Measurements from ENCODE around the gene SOCS2. TPM values are rescaled to one million over a fixed set of nuclear protein-coding genes. Genes with fewer than 3 reads are reported as not detected.
"Not testable (repeated sequence)": the region's sequence is repeated elsewhere in the genome, so short reads cannot be mapped to it uniquely, and the experiment has no call there.

The SOCS2 gene
- total and polyA plus RNA-seq, 5 donors from 2014 or later = 10.4 to 26.7 (median 23.3) TPM

GRCh38 chr12:93550748-93551611 is 21.5 kb upstream of the SOCS2 start:
- no peaks in the 10 kb centered on the region for H3K9me3 ChIP-seq (ENCODE audit: control insufficient read depth in 2 of 2, low read length in 2 of 2)
- H3K9me3 Mint-ChIP-seq = no peaks in the 10 kb centered on the region
- peaks cover 4% of the 10 kb centered on the region for H3K36me3 Mint-ChIP-seq
- DNase-seq (no peak), ATAC-seq (ENCODE audit: low read depth in 2 of 2) (peak in 1 of 2 donors; percentile 8)
- H3K27me3 Mint-ChIP-seq = no peaks in the 10 kb centered on the region
- H3K27ac Mint-ChIP-seq = no peak overlapping the region
- H3K27me3 ChIP-seq (ENCODE audit: control insufficient read depth, insufficient read depth, low read length) = no peaks in the 10 kb centered on the region
- H3K4me3 ChIP-seq (ENCODE audit: low read depth, low read length) = no peak overlapping the region
- H3K4me3 Mint-ChIP-seq = no peak overlapping the region
- peaks cover 0 to 11% (median 2%) of the 10 kb centered on the region in 4 donors for H3K4me1 Mint-ChIP-seq
- H3K27ac ChIP-seq (ENCODE audit: insufficient read depth, low read length, poor library complexity, severe bottlenecking) = no peak overlapping the region
- no peaks in the 10 kb centered on the region for H3K36me3 ChIP-seq (ENCODE audit: control insufficient read depth, insufficient read depth, low read length)
- H3K4me1 ChIP-seq (ENCODE audit: control insufficient read depth, insufficient read depth, low read length, poor library complexity, severe bottlenecking) = no peaks in the 10 kb centered on the region

GRCh38 chr12:93552427-93552826 is 20.0 kb upstream of the SOCS2 start:
- Histone ChIP-seq H3K27me3 (ENCODE audit: control insufficient read depth, insufficient read depth, low read length) (no peaks in the 10 kb centered on the region), H3K27ac (ENCODE audit: insufficient read depth, low read length, poor library complexity, severe bottlenecking) (no peak overlapping the region), H3K9me3 (ENCODE audit: control insufficient read depth in 2 of 2, low read length in 2 of 2) (no peaks in the 10 kb centered on the region), H3K4me1 (ENCODE audit: control insufficient read depth, insufficient read depth, low read length, poor library complexity, severe bottlenecking) (no peaks in the 10 kb centered on the region), H3K4me3 (ENCODE audit: low read depth, low read length) (no peak overlapping the region), H3K36me3 (ENCODE audit: control insufficient read depth, insufficient read depth, low read length) (no peaks in the 10 kb centered on the region)
- peaks cover 7% of the 10 kb centered on the region for H3K36me3 Mint-ChIP-seq
- no peak overlapping the region for H3K4me3 Mint-ChIP-seq
- ATAC-seq (ENCODE audit: low read depth in 2 of 2) (no peak), DNase-seq (no peak)
- H3K9me3 Mint-ChIP-seq = no peaks in the 10 kb centered on the region
- H3K4me1 Mint-ChIP-seq = peaks cover 0 to 11% (median 2%) of the 10 kb centered on the region in 4 donors
- no peak overlapping the region for H3K27ac Mint-ChIP-seq
- H3K27me3 Mint-ChIP-seq = no peaks in the 10 kb centered on the region

GRCh38 chr12:93557879-93558278 is 14.6 kb upstream of the SOCS2 start:
- H3K4me3 ChIP-seq (ENCODE audit: low read depth, low read length); H3K27ac ChIP-seq (ENCODE audit: insufficient read depth, low read length, poor library complexity, severe bottlenecking); ATAC-seq (ENCODE audit: low read depth in 2 of 2); DNase-seq; H3K4me3 Mint-ChIP-seq; H3K4me1 ChIP-seq (ENCODE audit: control insufficient read depth, insufficient read depth, low read length, poor library complexity, severe bottlenecking); H3K27me3 Mint-ChIP-seq; H3K9me3 ChIP-seq (ENCODE audit: control insufficient read depth in 2 of 2, low read length in 2 of 2); H3K27ac Mint-ChIP-seq; H3K27me3 ChIP-seq (ENCODE audit: control insufficient read depth, insufficient read depth, low read length); H3K36me3 ChIP-seq (ENCODE audit: control insufficient read depth, insufficient read depth, low read length): not testable (repeated sequence)
- peaks cover 27% of the 10 kb centered on the region for H3K36me3 Mint-ChIP-seq
- peaks cover 0 to 15% (median 3%) of the 10 kb centered on the region in 7 donors for H3K9me3 Mint-ChIP-seq
- peaks cover 0 to 13% (median 8%) of the 10 kb centered on the region in 4 donors for H3K4me1 Mint-ChIP-seq

- H3K9me3 Mint-ChIP-seq = peaks cover 0 to 15% (median 3%) of the 10 kb centered on the region in 7 donors
- not testable (repeated sequence) for ATAC-seq (ENCODE audit: low read depth in 2 of 2); H3K4me1 ChIP-seq (ENCODE audit: control insufficient read depth, insufficient read depth, low read length, poor library complexity, severe bottlenecking); H3K36me3 ChIP-seq (ENCODE audit: control insufficient read depth, insufficient read depth, low read length); H3K27ac ChIP-seq (ENCODE audit: insufficient read depth, low read length, poor library complexity, severe bottlenecking); DNase-seq; H3K27me3 ChIP-seq (ENCODE audit: control insufficient read depth, insufficient read depth, low read length); H3K27ac Mint-ChIP-seq; H3K27me3 Mint-ChIP-seq; H3K4me3 ChIP-seq (ENCODE audit: low read depth, low read length); H3K9me3 ChIP-seq (ENCODE audit: control insufficient read depth in 2 of 2, low read length in 2 of 2)
- H3K36me3 Mint-ChIP-seq = peaks cover 27% of the 10 kb centered on the region
- peak overlapping the region in 1 of 4 donors; percentile 5 for H3K4me3 Mint-ChIP-seq
- H3K4me1 Mint-ChIP-seq = peaks cover 0 to 14% (median 11%) of the 10 kb centered on the region in 4 donors
These were observed 13.8 kb upstream of the SOCS2 start for GRCh38 chr12:93558685-93559084.

- ATAC-seq (ENCODE audit: low read depth in 2 of 2) = peak; percentile 78 to 84
These were observed 8.5 kb upstream of the SOCS2 start for GRCh38 chr12:93563807-93564538.

GRCh38 chr12:93565760-93566159 is 6.7 kb upstream of the SOCS2 start:
- Mint-ChIP-seq H3K9me3 (peaks cover 0 to 2% (median 0%) of the 10 kb centered on the region in 7 donors), H3K27me3 (peaks cover 9% of the 10 kb centered on the region), H3K36me3 (peaks cover 18% of the 10 kb centered on the region), H3K27ac (peak overlapping the region in 1 of 3 donors; percentile 90), H3K4me3 (peak overlapping the region in 1 of 4 donors; percentile 57), H3K4me1 (peaks cover 12 to 24% (median 14%) of the 10 kb centered on the region in 4 donors)
- no peak for DNase-seq
- no peaks in the 10 kb centered on the region for H3K9me3 ChIP-seq (ENCODE audit: control insufficient read depth in 2 of 2, low read length in 2 of 2)
- peaks cover 9% of the 10 kb centered on the region for H3K4me1 ChIP-seq (ENCODE audit: control insufficient read depth, insufficient read depth, low read length, poor library complexity, severe bottlenecking)
- ATAC-seq (ENCODE audit: low read depth in 2 of 2) = no peak
- H3K4me3 ChIP-seq (ENCODE audit: low read depth, low read length) = no peak overlapping the region
- no peaks in the 10 kb centered on the region for H3K27me3 ChIP-seq (ENCODE audit: control insufficient read depth, insufficient read depth, low read length)
- no peaks in the 10 kb centered on the region for H3K36me3 ChIP-seq (ENCODE audit: control insufficient read depth, insufficient read depth, low read length)
- no peak overlapping the region for H3K27ac ChIP-seq (ENCODE audit: insufficient read depth, low read length, poor library complexity, severe bottlenecking)

More at GRCh38 chr12:93563807-93564538, 8.5 kb upstream of the SOCS2 start:
- Mint-ChIP-seq H3K27ac (peak overlapping the region in 2 of 3 donors; percentile 34 to 90), H3K4me1 (peaks cover 7 to 24% (median 21%) of the 10 kb centered on the region in 4 donors), H3K27me3 (peaks cover 9% of the 10 kb centered on the region), H3K4me3 (peak overlapping the region in 1 of 4 donors; percentile 23), H3K9me3 (peaks cover 0 to 5% (median under 1%) of the 10 kb centered on the region in 7 donors), H3K36me3 (peaks cover 25% of the 10 kb centered on the region)
- no peak overlapping the region for H3K4me3 ChIP-seq (ENCODE audit: low read depth, low read length)
- H3K27ac ChIP-seq (ENCODE audit: insufficient read depth, low read length, poor library complexity, severe bottlenecking) = no peak overlapping the region
- H3K9me3 ChIP-seq (ENCODE audit: control insufficient read depth in 2 of 2, low read length in 2 of 2) = no peaks in the 10 kb centered on the region
- no peaks in the 10 kb centered on the region for H3K4me1 ChIP-seq (ENCODE audit: control insufficient read depth, insufficient read depth, low read length, poor library complexity, severe bottlenecking)
- H3K36me3 ChIP-seq (ENCODE audit: control insufficient read depth, insufficient read depth, low read length) = no peaks in the 10 kb centered on the region
- no peaks in the 10 kb centered on the region for H3K27me3 ChIP-seq (ENCODE audit: control insufficient read depth, insufficient read depth, low read length)
- DNase-seq = peak in 2 of 3 donors; percentile 19 to 82

- peak overlapping the region in 1 of 3 donors; percentile 5 for H3K27ac Mint-ChIP-seq
- no peak overlapping the region for H3K4me3 Mint-ChIP-seq
- no peaks in the 10 kb centered on the region for H3K9me3 Mint-ChIP-seq
These were observed 5.3 kb upstream of the SOCS2 start for GRCh38 chr12:93567174-93567573.

More at GRCh38 chr12:93567174-93567573, 5.3 kb upstream of the SOCS2 start:
- Histone ChIP-seq H3K9me3 (ENCODE audit: control insufficient read depth in 2 of 2, low read length in 2 of 2) (no peaks in the 10 kb centered on the region), H3K36me3 (ENCODE audit: control insufficient read depth, insufficient read depth, low read length) (no peaks in the 10 kb centered on the region), H3K27me3 (ENCODE audit: control insufficient read depth, insufficient read depth, low read length) (no peaks in the 10 kb centered on the region), H3K27ac (ENCODE audit: insufficient read depth, low read length, poor library complexity, severe bottlenecking) (no peak overlapping the region), H3K4me3 (ENCODE audit: low read depth, low read length) (no peak overlapping the region), H3K4me1 (ENCODE audit: control insufficient read depth, insufficient read depth, low read length, poor library complexity, severe bottlenecking) (peaks cover 16% of the 10 kb centered on the region)
- peaks cover 13 to 19% (median 15%) of the 10 kb centered on the region in 4 donors for H3K4me1 Mint-ChIP-seq
- peaks cover 10% of the 10 kb centered on the region for H3K27me3 Mint-ChIP-seq
- DNase-seq (no peak), ATAC-seq (ENCODE audit: low read depth in 2 of 2) (no peak)
- H3K36me3 Mint-ChIP-seq = peaks cover 13% of the 10 kb centered on the region

Measured in CD4-positive, CD25-positive, alpha-beta regulatory T cell (primary cell).